Measurements from ENCODE around the gene FAM117B. TPM values are rescaled to one million over a fixed set of nuclear protein-coding genes. Genes with fewer than 3 reads are reported as not detected.

The FAM117B gene
- total RNA-seq, 2 experiments from 2014 or later, result 4.2 to 18.4 TPM

- BruUV-seq (replicated peaks), result no TSS peak
Observed at GRCh38 chr2:202680512-202680911, 45.7 kb downstream of the FAM117B start.

GRCh38 chr2:202681688-202682205 lies 47.0 kb downstream of the FAM117B start:
- H3K9me3 ChIP-seq (ENCODE audit: low read length), result peaks cover 16% of the 10 kb centered on the region; the same call in 1 of the 2 replicates
- intact Hi-C loops (cut with micrococcal nuclease; ENCODE audit: unreplicated experiment), result no loop called here
- H3K4me3 ChIP-seq (ENCODE audit: low read depth, low read length, poor library complexity, severe bottlenecking), result no peak overlapping the region
- CTCF ChIA-PET (ENCODE audit: unreplicated experiment), result no interaction called here
- no peak for DNase-seq (ENCODE audit: low spot score)
- no peak overlapping the region for H3K27ac ChIP-seq (ENCODE audit: low read depth, low read length, poor library complexity, severe bottlenecking)
- H4K20me1 ChIP-seq (ENCODE audit: insufficient read depth, low read length), result peaks cover 7% of the 10 kb centered on the region; the same call in 1 of the 2 replicates
- H3K4me2 ChIP-seq (ENCODE audit: low read length), result no peak overlapping the region
- no peaks in the 10 kb centered on the region for H3K4me1 ChIP-seq (ENCODE audit: insufficient read depth, low read length, poor library complexity, severe bottlenecking)
- TF ChIP-seq EZH2phosphoT487 (IDR thresholded peaks at IDR 0.05; ENCODE audit: borderline replicate concordance, low read depth, low read length) (no peak), CTCF (conservative IDR thresholded peaks at IDR 0.05; ENCODE audit: low read length) (no peak)
- H2AFZ ChIP-seq (ENCODE audit: low read length), result no peak overlapping the region
- POLR2A ChIA-PET, result interaction anchor here (0.6 kb wide), 1 partner anchor 24 kb away, joined by 3 read pairs; no protein-coding TSS in a partner anchor
- no peaks in the 10 kb centered on the region for H3K36me3 ChIP-seq (ENCODE audit: insufficient read depth, low read length)
- H3K9me2 ChIP-seq (ENCODE audit: insufficient read depth, low read length), result no peaks in the 10 kb centered on the region
- no peaks in the 10 kb centered on the region for H3K79me2 ChIP-seq (ENCODE audit: insufficient read depth, low read depth, low read length)
- BruUV-seq (replicated peaks), result no TSS peak

More at GRCh38 chr2:202680512-202680911, 45.7 kb downstream of the FAM117B start:
- no peaks in the 10 kb centered on the region for H3K36me3 ChIP-seq (ENCODE audit: insufficient read depth, low read length)
- H3K79me2 ChIP-seq (ENCODE audit: insufficient read depth, low read depth, low read length), result no peaks in the 10 kb centered on the region
- H3K9me3 ChIP-seq (ENCODE audit: low read length), result peaks cover 16% of the 10 kb centered on the region; the same call in 1 of the 2 replicates
- H3K4me2 ChIP-seq (ENCODE audit: low read length), result no peak overlapping the region
- H3K9me2 ChIP-seq (ENCODE audit: insufficient read depth, low read length), result no peaks in the 10 kb centered on the region
- TF ChIP-seq EZH2phosphoT487 (IDR thresholded peaks at IDR 0.05; ENCODE audit: borderline replicate concordance, low read depth, low read length), result no peak
- TF ChIP-seq CTCF (conservative IDR thresholded peaks at IDR 0.05; ENCODE audit: low read length), result no peak
- CTCF ChIA-PET (ENCODE audit: unreplicated experiment), result no interaction called here
- H4K20me1 ChIP-seq (ENCODE audit: insufficient read depth, low read length), result 0 out of 2 replicates have a peak, but pooled peaks cover under 1% of the 10 kb centered on the region
- intact Hi-C loops (cut with micrococcal nuclease; ENCODE audit: unreplicated experiment), result no loop called here
- no peak overlapping the region for H3K27ac ChIP-seq (ENCODE audit: low read depth, low read length, poor library complexity, severe bottlenecking)
- POLR2A ChIA-PET, result interaction anchor here (1.0 kb wide), 1 partner anchor 33 kb away, joined by 3 read pairs; no protein-coding TSS in a partner anchor
- no peaks in the 10 kb centered on the region for H3K4me1 ChIP-seq (ENCODE audit: insufficient read depth, low read length, poor library complexity, severe bottlenecking)
- no peak for DNase-seq (ENCODE audit: low spot score)
- no peak overlapping the region for H2AFZ ChIP-seq (ENCODE audit: low read length)
- H3K4me3 ChIP-seq (ENCODE audit: low read depth, low read length, poor library complexity, severe bottlenecking), result no peak overlapping the region

GRCh38 chr2:202682274-202682673 lies 47.5 kb downstream of the FAM117B start:
- no peaks in the 10 kb centered on the region for H3K36me3 ChIP-seq (ENCODE audit: insufficient read depth, low read length)
- no peaks in the 10 kb centered on the region for H3K9me2 ChIP-seq (ENCODE audit: insufficient read depth, low read length)
- BruUV-seq (replicated peaks), result no TSS peak
- intact Hi-C loops (cut with micrococcal nuclease; ENCODE audit: unreplicated experiment), result no loop called here
- no peak for DNase-seq (ENCODE audit: low spot score)
- no peak overlapping the region for H2AFZ ChIP-seq (ENCODE audit: low read length)
- TF ChIP-seq CTCF (conservative IDR thresholded peaks at IDR 0.05; ENCODE audit: low read length) (no peak), EZH2phosphoT487 (IDR thresholded peaks at IDR 0.05; ENCODE audit: borderline replicate concordance, low read depth, low read length) (no peak)
- ChIA-PET POLR2A (no interaction called here), CTCF (ENCODE audit: unreplicated experiment) (no interaction called here)
- no peaks in the 10 kb centered on the region for H3K4me1 ChIP-seq (ENCODE audit: insufficient read depth, low read length, poor library complexity, severe bottlenecking)
- no peak overlapping the region for H3K27ac ChIP-seq (ENCODE audit: low read depth, low read length, poor library complexity, severe bottlenecking)
- no peak overlapping the region for H3K4me2 ChIP-seq (ENCODE audit: low read length)
- H3K4me3 ChIP-seq (ENCODE audit: low read depth, low read length, poor library complexity, severe bottlenecking), result no peak overlapping the region
- peaks cover 7% of the 10 kb centered on the region; the same call in 1 of the 2 replicates for H4K20me1 ChIP-seq (ENCODE audit: insufficient read depth, low read length)
- H3K79me2 ChIP-seq (ENCODE audit: insufficient read depth, low read depth, low read length), result no peaks in the 10 kb centered on the region
- H3K9me3 ChIP-seq (ENCODE audit: low read length), result peaks cover 16% of the 10 kb centered on the region; the same call in 1 of the 2 replicates

Data from OCI-LY7 (cell line).